ENCODE measurements around the gene MAP2K5. TPM values are rescaled to one million over a fixed set of nuclear protein-coding genes. Genes with fewer than 3 reads are reported as not detected.

MAP2K5 gene
- total and polyA plus RNA-seq, 9 of the 15 experiments (the other 6 are each of a cell fraction or from before 2014, with no cell fraction given) = 0.41 to 16.5 (median 7.5) TPM

DNA sequence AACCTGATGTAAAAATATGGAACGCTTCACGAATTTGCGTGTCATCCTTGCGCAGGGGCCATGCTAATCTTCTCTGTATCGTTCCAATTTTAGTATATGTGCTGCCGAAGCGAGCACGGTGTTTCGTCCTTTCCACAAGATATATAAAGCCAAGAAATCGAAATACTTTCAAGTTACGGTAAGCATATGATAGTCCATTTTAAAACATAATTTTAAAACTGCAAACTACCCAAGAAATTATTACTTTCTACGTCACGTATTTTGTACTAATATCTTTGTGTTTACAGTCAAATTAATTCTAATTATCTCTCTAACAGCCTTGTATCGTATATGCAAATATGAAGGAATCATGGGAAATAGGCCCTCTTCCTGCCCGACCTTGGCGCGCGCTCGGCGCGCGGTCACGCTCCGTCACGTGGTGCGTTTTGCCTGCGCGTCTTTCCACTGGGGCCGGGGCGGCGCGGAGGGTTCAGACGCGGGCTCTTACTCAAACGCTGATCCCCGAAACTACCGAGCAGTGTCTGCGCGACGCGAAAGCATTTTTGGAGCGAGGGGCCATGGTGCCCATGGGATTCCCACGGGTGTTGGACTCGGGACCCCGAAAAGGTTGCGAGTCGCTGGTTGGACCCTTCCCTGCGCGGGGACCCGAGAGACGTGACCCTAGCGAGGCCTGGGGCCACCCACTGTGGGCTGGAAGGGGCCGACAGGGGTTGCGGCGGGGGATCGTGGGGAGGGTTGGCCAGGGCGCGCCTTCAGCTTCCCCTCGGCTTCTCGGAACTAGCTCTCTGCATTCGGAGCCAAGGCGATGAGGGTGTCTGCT is 297.6 kb downstream of the MAP2K5 start, which contains the start of gene RNU6-1 (continued):
- no peak for TF ChIP-seq EHMT2 (IDR thresholded peaks at IDR 0.05)
- no peak for TF ChIP-seq NELFE (IDR thresholded peaks at IDR 0.05; ENCODE audit: insufficient read depth, insufficient read length)
- no peak for TF ChIP-seq KHSRP (IDR thresholded peaks at IDR 0.05)
- TF ChIP-seq POU5F1 (IDR thresholded peaks at IDR 0.05; ENCODE audit: borderline replicate concordance, low read depth, low read length, partially characterized antibody) = no peak
- no peak for TF ChIP-seq EZH2 (IDR thresholded peaks at IDR 0.05; ENCODE audit: borderline replicate concordance, low read depth, low read length)
- TF ChIP-seq ID3 (CRISPR knock-in tag; IDR thresholded peaks at IDR 0.05) = no peak
- TF ChIP-seq ID3 (tag; IDR thresholded peaks at IDR 0.05) = no peak
- no peak for TF ChIP-seq XRCC4 (IDR thresholded peaks at IDR 0.05; ENCODE audit: extremely low read depth, insufficient read depth, insufficient read length)
- TF ChIP-seq, protein P1, sequence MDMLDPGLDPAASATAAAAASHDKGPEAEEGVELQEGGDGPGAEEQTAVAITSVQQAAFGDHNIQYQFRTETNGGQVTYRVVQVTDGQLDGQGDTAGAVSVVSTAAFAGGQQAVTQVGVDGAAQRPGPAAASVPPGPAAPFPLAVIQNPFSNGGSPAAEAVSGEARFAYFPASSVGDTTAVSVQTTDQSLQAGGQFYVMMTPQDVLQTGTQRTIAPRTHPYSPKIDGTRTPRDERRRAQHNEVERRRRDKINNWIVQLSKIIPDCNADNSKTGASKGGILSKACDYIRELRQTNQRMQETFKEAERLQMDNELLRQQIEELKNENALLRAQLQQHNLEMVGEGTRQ (CRISPR knock-in tag; IDR thresholded peaks at IDR 0.05) = peak; percentile 98
- no peak for TF ChIP-seq NCOA2 (IDR thresholded peaks at IDR 0.05; ENCODE audit: partially characterized antibody in 2 of 2)
- no peak for TF ChIP-seq ZNF696 (CRISPR knock-in tag; conservative IDR thresholded peaks at IDR 0.05)
- TF ChIP-seq NR2F6 (CRISPR knock-in tag; IDR thresholded peaks at IDR 0.05) = no peak
- TF ChIP-seq RBM22 (IDR thresholded peaks at IDR 0.05; ENCODE audit: low read depth, low read length, poor library complexity, severe bottlenecking) = peak; percentile 44
- no peak for TF ChIP-seq COPS2 (conservative IDR thresholded peaks at IDR 0.05)
- TF ChIP-seq JUNB (CRISPR knock-in tag; conservative IDR thresholded peaks at IDR 0.05) = no peak
- no peak for TF ChIP-seq SMARCA5 (IDR thresholded peaks at IDR 0.05)
- TF ChIP-seq USF1 (CRISPR knock-in tag; IDR thresholded peaks at IDR 0.05) = peak; percentile 98
- peak; percentile 84 for TF ChIP-seq MAFG (tag; conservative IDR thresholded peaks at IDR 0.05)
- TF ChIP-seq MXI1 (IDR thresholded peaks at IDR 0.05; ENCODE audit: low read depth, low read length) = no peak
- no peak for TF ChIP-seq SMARCB1 (IDR thresholded peaks at IDR 0.05; ENCODE audit: insufficient read length, low read depth)
- TF ChIP-seq ZMIZ1 (IDR thresholded peaks at IDR 0.05; ENCODE audit: low read depth in 2 of 2, low read length in 2 of 2) = no peak
- TF ChIP-seq DACH1 (IDR thresholded peaks at IDR 0.05; ENCODE audit: partially characterized antibody) = no peak
- no peak for TF ChIP-seq SMAD3 (CRISPR knock-in tag; conservative IDR thresholded peaks at IDR 0.05)
- peak; percentile 38; the same call in 1 of the 2 replicates for TF ChIP-seq BCOR (IDR thresholded peaks at IDR 0.05)
